Heart right ventricle (tissue), 16 donors: Measurements from ENCODE around the gene BTG3. TPM values are rescaled to one million over a fixed set of nuclear protein-coding genes. Genes with fewer than 3 reads are reported as not detected.

ENCODE experiments used
- ATAC-seq, 8 donors: fragments of 200-7000 bp; cut with Tn5 transposase; one replicate each; pipeline ENCODE4 v1.9.1; 2020; ENCODE audit warnings: mild to moderate bottlenecking in 8 of 8, moderate library complexity in 8 of 8, moderate number of reproducible peaks in 1 of 8
- DNase-seq, 2 donors: peaks; one replicate each; pipeline ENCODE4 v3.0.0-alpha.2; 2020
- H3K27ac ChIP-seq, 10 donors: fragments of 200-600 bp; sonication (generic) in 2 of 10; one replicate each; pipeline versions ENCODE4 v1.5.0 to v1.8.0; 2020 to 2022; ENCODE audit warnings: mild to moderate bottlenecking in 3 of 10
- H3K27me3 ChIP-seq, 7 donors: fragments of 200-600 bp; one replicate each; pipeline ENCODE4 v1.8.0; 2021 to 2022; ENCODE audit warnings: mild to moderate bottlenecking in 2 of 7
- H3K36me3 ChIP-seq, 9 donors: fragments of 200-600 bp; sonication (generic) in 1 of 9; one replicate each; pipeline versions ENCODE4 v1.5.0 to v1.8.0; 2020 to 2022; ENCODE audit warnings: mild to moderate bottlenecking in 2 of 9
- H3K4me1 ChIP-seq, 9 donors: fragments of 200-600 bp; sonication (generic) in 1 of 9; one replicate each; pipeline versions ENCODE4 v1.5.0 to v1.8.0; 2020 to 2022; ENCODE audit warnings: mild to moderate bottlenecking in 4 of 9
- H3K4me3 ChIP-seq, 10 donors: fragments of 200-600 bp; sonication (generic) in 2 of 10; one replicate each; pipeline versions ENCODE4 v1.5.0 to v1.8.0; 2020 to 2022; ENCODE audit warnings: mild to moderate bottlenecking in 7 of 10, moderate library complexity in 2 of 10
- H3K9me3 ChIP-seq, 11 donors: fragments of 200-600 bp in 10 of 11; sonication (generic) in 2 of 11; one replicate each; pipeline versions ENCODE4 v1.5.0 to v1.8.0; 2013 to 2022; ENCODE audit warnings: mild to moderate bottlenecking in 2 of 11, control low read depth in 1 of 11, moderate library complexity in 1 of 11
- WGBS, 2 donors: extraction: QIAGEN DNeasy Blood & Tissue Kit; methylation state at CpG; one replicate each; pipeline ENCODE4 v1.1.7; 2013; ENCODE audit warnings: inconsistent platforms in 1 of 2; 5-methylcytosine and 5-hydroxymethylcytosine counted together
- intact Hi-C, 10 donors: fragments of 100-400 bp; cut with DNase I; formaldehyde crosslinking; loops; one replicate each; pipeline versions ENCODE4 v1.11.1 to v1.14.2; 2022
- polyA plus RNA-seq, 2 donors: library from polyadenylated mRNA; stranded (reverse); fragments of 200-250 nt; gene quantifications; one replicate each; pipeline ENCODE4 v1.2.3, GENCODE V29; 2013
- total RNA-seq, 10 donors: library from RNA; stranded (reverse); fragmentation: NEBNext Ultra II Directional in 3 of 10; extraction: Animal tissue kit (Norgen Biotek cat#: 25700) in 3 of 10; gene quantifications; one replicate each; pipeline versions ENCODE4 v1.2.1 to v1.2.4, GENCODE V29; 2021 to 2023
- TF ChIP-seq, protein P1 (sequence below), 9 donors: fragments of 200-600 bp; sonication (generic) in 2 of 9; IDR thresholded peaks; one replicate each; pipeline versions ENCODE4 v1.5.0 to v1.8.0; 2021 to 2022; ENCODE audit warnings: antibody characterized with exemption in 9 of 9, mild to moderate bottlenecking in 5 of 9, moderate library complexity in 1 of 9
- donor health status: Arrhythmogenic right ventricular cardiomyopathy.
- donor health status: ischemic (EF 13 %, LVEDD 7.1; RV severe dilation, severe dysfunction).
- donor health status: healthy with polysubstance abuse.
- donor health status: DM: no; HTN: yes; CAD: no.
- donor health status: DM: no; HTN: no; CAD: no.
- donor health status: ischemic (EF 25% LVEDD 6.9; RV normal size, moderate dysfunction).
- donor health status: ischemic (EF 25% LVEDD 5.7; RV mildly dilated, moderate dysfunction).
- donor health status: healthy.
- donor health status: DM: yes; HTN: yes; CAD: no.
- donor health status: Ischemic cardiomyopathy.
- donor health status: ischemic (EF 35%, LVEDD 5.7; RV mildly dilated, moderate dysfunction).
- donor health status: nonischemic (EF 11% LVEDD 7.7; RV severe dilation, severe dysfunction).
- donor health status: DM: yes; HTN: yes; CAD: no.
- donor health status: PGD.
- donor health status: ischemic (EF 29% LVEDD 5.4; RV normal size, mild dysfunction).
- donor health status: nonischemic (EF 23%, LVEDD 6.1; RV moderate dilation, normal function).

The BTG3 gene
- total and polyA plus RNA-seq, 12 donors: 2.4 to 13.2 (median 5.5) TPM

DNA sequence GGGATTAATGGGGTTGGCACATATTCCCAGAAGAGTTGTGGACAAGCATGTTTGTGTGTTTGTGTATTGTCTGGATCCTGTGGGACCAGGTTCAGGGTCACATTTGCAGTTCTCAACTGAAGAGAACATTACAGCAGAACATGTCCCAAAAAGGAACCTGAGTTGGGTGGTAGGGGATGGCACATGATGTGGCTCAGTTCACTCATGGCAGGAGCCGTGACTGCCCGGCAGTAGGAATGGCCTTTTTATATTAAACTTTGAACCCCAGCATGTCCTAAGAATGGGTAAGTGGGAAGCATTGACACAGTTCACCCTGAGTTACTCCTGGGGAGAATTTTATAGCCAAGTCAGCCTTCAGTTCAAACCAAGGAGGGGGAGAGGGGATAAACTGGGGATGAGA is 58.6 kb downstream of the BTG3 start:
- Histone ChIP-seq H3K27ac (peak overlapping the region in 1 of 10 donors; percentile 23), H3K27me3 (no peaks in the 10 kb centered on the region), H3K4me1 (peaks cover 0 to 18% (median 0%) of the 10 kb centered on the region in 9 donors), H3K4me3 (no peak overlapping the region), H3K36me3 (peaks cover 0 to 3% (median 0%) of the 10 kb centered on the region in 9 donors), H3K9me3 (no peaks in the 10 kb centered on the region)
- 44 to 85% methylated on average over 2 of the region's 2 CpGs for WGBS, 2 donors
- TF ChIP-seq, protein P1, sequence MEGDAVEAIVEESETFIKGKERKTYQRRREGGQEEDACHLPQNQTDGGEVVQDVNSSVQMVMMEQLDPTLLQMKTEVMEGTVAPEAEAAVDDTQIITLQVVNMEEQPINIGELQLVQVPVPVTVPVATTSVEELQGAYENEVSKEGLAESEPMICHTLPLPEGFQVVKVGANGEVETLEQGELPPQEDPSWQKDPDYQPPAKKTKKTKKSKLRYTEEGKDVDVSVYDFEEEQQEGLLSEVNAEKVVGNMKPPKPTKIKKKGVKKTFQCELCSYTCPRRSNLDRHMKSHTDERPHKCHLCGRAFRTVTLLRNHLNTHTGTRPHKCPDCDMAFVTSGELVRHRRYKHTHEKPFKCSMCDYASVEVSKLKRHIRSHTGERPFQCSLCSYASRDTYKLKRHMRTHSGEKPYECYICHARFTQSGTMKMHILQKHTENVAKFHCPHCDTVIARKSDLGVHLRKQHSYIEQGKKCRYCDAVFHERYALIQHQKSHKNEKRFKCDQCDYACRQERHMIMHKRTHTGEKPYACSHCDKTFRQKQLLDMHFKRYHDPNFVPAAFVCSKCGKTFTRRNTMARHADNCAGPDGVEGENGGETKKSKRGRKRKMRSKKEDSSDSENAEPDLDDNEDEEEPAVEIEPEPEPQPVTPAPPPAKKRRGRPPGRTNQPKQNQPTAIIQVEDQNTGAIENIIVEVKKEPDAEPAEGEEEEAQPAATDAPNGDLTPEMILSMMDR (IDR thresholded peaks at IDR 0.05): no peak
- intact Hi-C loops: no loop called here
- ATAC-seq (no peak), DNase-seq (no peak)

DNA sequence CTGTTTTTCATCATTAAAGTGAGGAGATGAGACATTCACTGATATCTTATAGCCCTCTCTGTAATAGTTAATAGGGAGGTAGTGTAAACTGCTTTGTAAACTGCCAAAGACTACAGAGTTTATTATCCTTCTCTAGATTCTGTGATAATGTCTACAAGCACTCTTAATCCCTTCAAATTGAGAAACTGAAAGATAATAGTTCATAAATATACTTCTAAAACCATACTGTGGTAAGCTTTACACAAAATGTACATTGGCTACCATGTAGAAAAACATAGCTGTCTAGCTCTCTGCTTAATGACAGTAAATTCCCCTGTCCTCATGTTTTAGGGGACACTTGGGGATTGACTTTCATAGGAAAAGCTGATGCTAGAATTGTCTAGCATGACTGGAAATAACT is 60.3 kb downstream of the BTG3 start:
- H3K27ac ChIP-seq: no peak overlapping the region
- no peak for DNase-seq
- intact Hi-C loops: no loop called here
- no peak for ATAC-seq
- no peaks in the 10 kb centered on the region for H3K36me3 ChIP-seq
- no peaks in the 10 kb centered on the region for H3K9me3 ChIP-seq
- TF ChIP-seq, protein P1 (IDR thresholded peaks at IDR 0.05): no peak
- no peak overlapping the region for H3K4me3 ChIP-seq
- no peaks in the 10 kb centered on the region for H3K27me3 ChIP-seq
- H3K4me1 ChIP-seq: peaks cover 0 to 31% (median 0%) of the 10 kb centered on the region in 9 donors

DNA sequence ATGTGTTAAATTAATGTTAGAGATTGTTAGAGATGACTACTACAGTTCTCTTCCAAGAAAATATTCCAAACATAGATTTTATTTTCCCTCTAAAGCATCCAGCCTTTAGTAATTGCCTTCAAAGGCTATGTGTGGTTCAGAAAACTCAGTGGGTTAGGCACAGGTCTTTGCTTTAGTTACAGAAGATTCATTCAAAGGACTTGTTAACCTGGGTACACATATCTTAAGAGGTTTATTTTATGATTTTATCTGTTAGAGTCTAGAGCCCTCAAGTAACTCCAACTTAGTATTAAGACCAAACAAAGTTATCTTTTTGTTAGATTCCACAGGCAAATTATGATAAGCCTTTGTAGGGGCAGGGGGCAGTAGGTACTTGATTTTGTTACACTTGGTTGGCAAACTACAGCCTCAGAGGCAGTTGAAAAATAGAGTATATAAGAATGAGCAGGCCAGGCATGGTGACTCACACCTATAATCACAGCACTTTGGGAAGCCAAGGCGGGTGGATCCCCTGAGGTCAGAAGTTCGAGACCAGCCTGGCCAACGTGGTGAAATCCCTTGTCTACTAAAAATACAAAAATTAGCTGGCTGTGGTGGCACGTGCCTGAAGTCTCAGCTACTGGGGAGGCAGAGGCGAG is 61.9 kb downstream of the BTG3 start:
- H3K4me1 ChIP-seq: peaks cover 0 to 35% (median 0%) of the 10 kb centered on the region in 9 donors
- no peak overlapping the region for H3K4me3 ChIP-seq
- intact Hi-C loops: no loop called here
- no peak for DNase-seq
- no peaks in the 10 kb centered on the region for H3K36me3 ChIP-seq
- no peak for ATAC-seq
- TF ChIP-seq, protein P1 (IDR thresholded peaks at IDR 0.05): no peak
- H3K27ac ChIP-seq: no peak overlapping the region
- no peaks in the 10 kb centered on the region for H3K9me3 ChIP-seq
- H3K27me3 ChIP-seq: no peaks in the 10 kb centered on the region
- WGBS, 2 donors: 71 to 75% methylated on average over 5 of the region's 5 CpGs

DNA sequence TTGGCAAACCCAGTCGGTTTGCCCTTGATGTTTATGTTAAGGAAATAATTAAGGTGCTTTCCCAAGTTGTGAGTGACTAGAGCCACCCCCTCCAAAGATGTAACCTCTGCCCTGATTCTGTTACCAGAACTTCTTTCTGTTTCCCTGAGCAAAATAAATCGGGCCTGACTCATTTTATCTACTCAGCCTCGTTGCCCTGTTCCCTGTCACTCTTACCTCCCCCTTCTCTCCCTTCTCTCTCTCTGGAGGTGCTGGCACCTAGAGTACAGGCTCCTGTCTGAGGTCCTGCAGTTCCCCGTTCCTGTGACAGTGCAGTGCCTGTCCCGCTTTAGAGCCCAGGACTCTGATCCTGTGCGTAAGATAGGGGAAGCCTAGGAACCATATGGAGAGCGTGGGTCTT is 64.4 kb downstream of the BTG3 start:
- Histone ChIP-seq H3K4me3 (no peak overlapping the region), H3K27me3 (no peaks in the 10 kb centered on the region), H3K36me3 (no peaks in the 10 kb centered on the region), H3K27ac (peak overlapping the region in 2 of 10 donors; percentile 20 to 23), H3K4me1 (peaks cover 0 to 18% (median 0%) of the 10 kb centered on the region in 9 donors), H3K9me3 (no peaks in the 10 kb centered on the region)
- DNase-seq (no peak), ATAC-seq (peak; percentile 25 to 93 (median 76))
- TF ChIP-seq, protein P1 (IDR thresholded peaks at IDR 0.05): peak in 1 of 9 donors; percentile 10
- 37 to 54% methylated on average over 7 of the region's 7 CpGs for WGBS, 2 donors
- intact Hi-C loops: loop anchor here in 2 of 10 donors (5.0 kb wide), 1 partner anchor 36 kb away; the partner anchor contains the start of gene CXADR (in 2 of the 2)
